GM19023 (cell line): Measurements from ENCODE around the gene PDCD1.
A peak's percentile ranks its signal among the peaks of the same experiment; 100 is the strongest.

ENCODE experiments used
- ATAC-seq: cut with Tn5 transposase; IDR thresholded peaks from one replicate; pipeline ENCODE4 v1.9.1; 2021; ENCODE audit warnings: mild to moderate bottlenecking, moderate library complexity; ENCODE audit not compliant: unreplicated experiment

The PDCD1 gene

DNA sequence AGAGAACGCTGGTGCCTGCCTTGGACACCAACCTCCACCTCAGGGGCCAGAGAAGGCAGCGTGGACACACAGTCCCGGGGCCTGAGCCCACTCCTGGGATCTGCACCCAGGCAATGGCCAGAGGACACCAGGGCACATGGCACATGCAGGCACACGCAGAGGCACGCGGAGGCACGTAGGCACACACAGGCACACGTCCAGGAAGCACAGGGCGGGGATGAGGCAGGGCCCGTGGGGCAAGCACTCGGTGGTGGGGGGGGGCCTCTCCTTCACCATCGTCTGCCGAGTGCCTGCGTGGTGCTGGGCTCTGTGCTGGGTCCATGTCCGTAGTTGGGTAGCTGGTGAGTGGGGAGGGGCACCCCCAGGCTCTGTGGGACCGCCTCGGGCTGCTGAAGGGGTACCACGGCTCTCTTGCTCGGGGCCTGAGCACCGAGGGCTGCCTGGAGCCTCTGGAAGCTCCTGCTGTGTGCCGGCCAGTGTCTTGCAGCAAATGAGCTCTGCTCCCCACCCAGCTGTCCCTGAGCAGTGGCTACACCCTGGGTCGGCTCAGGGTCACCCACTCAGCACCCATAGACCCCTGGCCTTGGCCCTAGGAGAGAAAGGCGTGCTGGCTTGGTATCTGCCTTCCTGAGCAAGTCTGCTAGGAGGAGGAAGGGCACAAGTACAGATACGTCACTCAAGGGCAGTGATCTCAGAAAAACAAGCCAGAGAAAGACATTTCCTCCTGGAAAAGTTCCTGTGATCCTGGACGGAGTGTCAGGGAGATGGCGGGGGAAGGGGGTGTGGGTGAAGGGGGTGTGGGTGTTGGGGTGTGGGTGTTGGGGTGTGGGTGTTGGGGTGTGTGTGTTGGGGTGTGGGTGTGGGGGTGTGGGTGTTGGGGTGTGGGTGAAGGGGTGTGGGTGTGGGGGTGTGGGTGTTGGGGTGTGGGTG is 37.3 kb upstream of the PDCD1 start:
- ATAC-seq, result no peak

DNA sequence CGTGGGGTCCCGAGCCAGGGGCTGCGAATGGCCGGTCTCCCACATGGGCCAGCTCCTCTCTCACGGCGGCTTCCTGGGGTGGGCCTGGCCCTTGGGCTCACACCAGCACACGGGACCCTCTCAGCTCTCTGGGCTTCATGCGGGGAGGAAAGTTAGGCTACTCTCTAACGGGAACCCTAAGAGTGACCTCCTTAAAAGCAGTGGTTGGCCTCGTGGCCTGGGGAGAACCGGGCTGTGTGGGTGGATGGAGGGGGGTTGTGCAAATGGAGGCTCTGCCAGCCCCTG is 36.7 kb upstream of the PDCD1 start:
- no peak for ATAC-seq

DNA sequence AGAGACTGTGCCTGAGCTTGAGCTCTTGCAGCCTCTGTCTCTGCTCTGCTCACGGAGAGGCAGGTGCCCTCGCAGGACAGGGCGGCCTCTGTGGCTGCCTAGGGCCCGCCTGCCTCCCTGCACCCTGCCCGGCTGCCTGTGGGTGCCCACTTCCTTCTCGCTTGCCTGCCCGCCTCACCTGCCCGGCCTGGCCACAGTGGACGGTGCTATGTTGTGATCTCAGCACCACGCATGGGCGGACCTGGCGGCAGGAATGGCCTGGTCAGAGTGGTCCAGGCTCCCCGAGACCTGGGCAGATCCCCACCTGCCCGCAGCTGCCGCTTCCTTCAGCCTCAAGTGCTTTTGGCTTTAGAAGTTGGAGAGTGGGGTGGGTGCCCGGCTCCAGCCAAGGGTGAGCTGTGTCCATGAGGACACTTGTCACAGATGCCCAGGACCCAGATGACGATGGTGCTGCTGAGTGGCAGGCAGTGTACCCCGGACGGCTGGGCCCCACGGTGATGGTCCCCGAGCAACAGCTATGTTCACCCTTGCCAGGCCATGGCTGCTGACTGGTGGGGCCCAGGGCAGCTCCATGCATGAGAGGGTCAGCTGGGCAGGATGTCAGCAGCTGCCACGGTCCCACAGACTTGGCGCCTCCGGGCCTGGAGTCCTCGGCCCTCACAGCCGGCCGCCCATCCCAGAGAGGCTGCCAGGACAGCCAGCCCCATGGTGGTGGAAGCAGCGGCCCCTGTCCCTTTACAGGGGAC is 36.2 kb upstream of the PDCD1 start:
- no peak for ATAC-seq

DNA sequence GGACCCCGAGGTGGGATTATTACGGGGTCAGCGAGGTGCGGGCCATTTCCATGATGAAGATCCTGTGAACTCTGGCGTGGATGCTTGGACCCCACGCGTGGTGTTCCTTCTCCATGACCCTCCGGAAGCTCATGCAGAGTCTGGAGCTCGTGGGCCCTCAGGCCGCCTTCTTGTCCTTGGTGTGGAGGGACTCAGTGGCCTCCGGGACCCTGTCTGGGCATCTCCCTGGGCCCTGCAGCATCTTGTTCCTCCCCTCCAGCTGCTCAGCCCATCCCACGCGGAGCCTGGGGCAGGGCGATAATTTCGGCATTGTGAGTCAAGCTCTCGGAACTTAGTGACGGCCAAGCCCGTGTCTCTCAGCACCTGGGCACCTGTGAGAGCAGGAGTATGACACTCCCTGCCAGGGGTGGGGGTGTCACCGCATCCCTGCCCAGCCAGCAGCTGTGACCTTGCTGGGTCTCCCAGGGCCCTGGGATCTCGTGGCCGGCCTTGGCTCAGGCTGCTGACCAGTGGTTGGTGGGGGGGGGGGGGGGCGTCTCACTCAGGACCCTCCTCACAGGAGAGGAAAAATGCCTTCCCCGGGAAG is 35.5 kb upstream of the PDCD1 start:
- no peak for ATAC-seq

DNA sequence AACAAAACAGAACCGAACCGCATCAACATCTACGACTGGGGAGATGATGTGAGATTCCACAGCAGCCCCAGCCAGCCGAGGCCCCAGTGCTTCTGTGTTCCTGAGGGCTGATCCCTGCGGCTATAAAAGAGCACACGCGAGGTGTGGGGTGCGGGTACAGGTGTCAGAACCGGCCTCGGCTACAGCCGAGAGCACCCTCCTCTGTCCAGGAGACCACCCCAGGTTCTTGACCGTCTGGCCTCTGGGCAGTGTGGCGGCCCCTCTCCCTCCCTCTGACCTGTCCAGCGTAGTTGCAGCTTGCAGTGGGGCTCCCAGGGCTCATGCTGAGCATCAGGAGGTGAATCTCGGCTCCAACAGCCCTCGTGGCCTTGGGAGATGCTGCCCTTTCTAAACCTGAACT is 34.6 kb upstream of the PDCD1 start:
- no peak for ATAC-seq

DNA sequence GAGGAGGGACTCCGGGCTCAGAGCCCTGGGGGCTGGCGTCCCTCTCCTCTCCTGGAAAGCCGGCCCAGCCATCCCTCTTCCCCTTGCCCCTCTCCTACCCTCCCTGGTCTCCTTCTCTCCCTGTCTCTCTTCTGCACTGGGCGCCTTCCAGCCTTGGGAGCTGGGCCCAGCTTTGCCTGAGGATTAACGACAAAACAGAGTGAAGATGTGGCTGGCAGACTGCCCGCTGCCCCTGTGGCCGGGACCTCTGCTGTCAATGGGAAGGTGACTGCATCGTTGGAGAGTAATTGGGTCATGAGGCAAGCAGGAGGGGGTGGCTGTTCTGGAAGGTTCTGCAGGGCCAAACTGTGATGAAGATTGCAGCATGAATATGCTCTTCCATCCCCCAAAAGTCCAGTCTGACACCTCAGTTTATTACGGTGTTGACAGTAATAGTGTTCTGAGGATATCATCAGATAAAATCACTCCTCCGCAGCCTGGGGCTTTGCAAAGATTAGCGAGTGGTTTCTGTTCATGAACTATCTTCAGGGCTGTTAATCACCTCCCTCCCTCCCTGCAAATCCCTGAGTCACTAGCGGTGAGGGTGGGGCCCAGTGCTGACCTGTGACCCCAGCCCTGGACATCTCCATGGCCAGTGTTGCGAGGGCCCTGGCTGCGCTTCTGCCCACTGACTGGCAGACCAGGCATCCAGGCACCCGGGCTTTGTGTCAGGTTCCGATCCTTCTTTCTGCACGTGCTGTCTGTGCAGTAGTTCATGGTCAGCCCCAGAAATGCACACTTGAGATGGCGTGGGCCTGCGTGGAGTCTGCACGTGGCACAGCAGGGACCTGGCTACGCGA is 33.8 kb upstream of the PDCD1 start:
- no peak for ATAC-seq

DNA sequence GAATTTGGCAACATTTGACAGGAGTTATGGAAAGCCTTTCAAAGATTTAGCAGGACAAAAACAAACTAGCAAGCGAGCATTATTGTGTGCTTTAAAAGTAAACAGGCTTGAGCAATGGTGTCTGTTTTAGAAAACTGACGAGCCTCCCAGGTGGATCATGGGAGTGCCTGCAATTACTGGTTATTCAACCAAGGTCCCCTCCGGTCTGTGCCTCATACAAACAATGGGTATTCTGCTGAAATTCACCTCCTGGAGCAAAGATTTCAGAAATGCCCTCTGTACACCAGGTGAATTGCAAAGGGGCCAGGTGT is 33.2 kb upstream of the PDCD1 start:
- ATAC-seq, result no peak

DNA sequence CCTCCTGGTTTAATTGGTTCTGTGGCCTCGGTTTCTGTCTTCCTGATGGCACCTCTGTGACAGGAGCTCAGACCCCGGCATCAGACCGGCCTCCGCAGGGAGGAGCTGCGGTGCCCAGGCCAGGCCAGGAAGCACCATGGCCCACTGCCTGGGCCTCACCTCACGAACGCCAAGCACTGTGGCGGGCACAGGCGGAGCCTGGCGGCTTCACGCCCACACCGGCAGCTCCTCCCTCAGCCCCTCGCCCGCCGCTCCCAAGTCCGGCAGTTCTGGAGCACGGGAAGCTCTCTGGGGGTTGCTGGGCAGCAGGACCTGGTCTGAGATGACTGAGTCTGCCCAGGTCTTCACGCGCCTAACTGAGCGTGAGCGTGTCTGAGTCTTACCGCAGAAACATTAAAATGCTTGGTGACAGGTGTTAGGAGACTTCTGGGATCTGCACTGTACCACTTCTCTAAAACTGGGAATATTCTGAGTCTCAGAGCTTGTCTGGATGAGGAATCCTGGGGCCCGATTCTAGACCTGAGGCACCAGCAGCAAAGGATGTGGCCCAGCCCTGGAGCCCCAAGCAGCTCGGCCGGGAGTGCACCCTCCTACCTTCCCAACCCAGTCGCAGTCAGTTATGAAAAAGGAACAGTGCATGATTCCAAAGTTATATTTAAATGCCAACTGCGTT is 32.8 kb upstream of the PDCD1 start:
- ATAC-seq, result no peak

DNA sequence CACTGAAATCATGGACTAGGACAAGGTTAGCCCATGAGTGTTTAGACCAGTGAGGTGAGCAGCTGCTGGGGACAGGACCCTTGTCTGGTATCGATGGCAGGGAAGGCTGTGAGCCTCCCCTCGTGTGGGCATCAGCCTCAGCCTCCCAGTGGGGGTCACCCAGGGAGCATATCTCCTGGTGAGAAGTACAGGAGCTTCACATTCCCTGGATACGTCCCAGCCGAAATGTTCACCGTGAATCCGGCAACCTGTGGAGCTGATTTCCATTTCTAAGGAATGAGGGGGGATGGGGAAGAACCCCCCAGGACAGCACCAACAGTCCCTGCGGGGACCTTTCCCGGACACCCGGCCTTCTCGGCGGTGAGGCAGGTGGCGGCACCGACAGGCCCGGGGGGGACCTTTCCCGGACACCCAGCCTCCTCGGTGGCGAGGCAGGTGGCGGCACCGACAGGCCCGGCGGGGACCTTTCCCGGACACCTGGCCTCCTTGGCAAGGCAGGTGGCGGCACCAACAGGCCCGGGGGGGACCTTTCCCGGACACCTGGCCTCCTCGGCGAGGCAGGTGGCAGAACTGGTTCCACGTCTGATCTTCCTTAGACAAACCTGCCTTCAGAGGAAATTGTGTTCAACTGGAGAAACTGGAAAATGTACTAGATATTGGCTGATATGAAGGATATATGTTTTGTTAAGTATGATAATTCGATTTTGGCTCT is 32.0 kb upstream of the PDCD1 start:
- ATAC-seq, result no peak

DNA sequence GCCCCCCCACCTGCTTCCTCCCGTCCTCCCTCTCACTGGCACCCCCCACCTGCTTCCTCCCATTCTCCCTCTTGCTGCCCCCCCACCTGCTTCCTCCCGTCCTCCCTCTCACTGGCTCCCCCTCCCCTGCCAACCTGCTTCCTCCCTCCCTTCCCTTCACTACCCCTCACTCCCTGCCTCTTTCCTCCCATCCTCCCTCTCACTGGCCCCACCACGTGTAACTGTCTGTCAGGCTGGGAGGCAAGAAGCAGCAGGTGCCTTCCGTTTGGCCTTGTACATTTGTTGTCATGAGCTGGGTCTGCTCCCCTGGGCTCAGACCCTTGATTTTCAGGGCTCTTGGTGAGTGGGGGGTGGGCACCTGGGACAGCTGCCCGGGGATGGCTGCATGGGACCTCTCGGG is 29.9 kb upstream of the PDCD1 start:
- no peak for ATAC-seq

DNA sequence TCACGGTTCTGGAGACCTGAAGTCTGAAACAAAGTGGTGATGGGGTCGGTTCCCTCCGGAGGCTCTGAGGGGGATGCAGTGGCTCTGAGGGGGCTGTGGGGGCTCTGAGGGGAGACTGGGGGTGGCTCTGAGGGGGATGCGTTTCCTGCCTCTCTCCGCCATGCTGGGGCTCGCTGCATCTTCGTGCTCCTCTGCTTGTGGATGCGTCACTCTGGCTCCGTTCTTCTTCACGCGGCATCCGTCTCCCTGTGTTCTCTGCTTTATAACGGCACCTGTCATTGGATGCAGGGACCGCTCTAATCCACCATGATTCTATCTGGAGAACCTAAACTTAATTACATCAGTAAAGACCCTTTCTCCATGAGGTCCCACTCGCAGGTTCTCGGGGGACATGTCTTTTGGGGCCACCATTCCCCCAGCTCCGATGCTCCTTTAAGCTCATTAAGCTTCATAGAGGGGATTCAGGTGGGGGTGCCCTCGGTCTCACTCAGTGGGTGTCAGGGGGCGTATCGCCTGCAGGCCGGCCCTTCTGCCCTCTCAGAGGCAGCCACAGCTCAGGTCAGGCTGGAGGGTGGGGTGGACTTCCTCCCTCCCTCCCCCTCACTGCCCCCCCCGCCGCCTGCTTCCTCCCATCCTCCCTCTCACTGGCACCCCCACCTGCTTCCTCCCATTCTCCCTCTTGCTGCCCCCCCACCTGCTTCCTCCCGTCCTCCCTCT is 29.3 kb upstream of the PDCD1 start:
- ATAC-seq, result no peak

DNA sequence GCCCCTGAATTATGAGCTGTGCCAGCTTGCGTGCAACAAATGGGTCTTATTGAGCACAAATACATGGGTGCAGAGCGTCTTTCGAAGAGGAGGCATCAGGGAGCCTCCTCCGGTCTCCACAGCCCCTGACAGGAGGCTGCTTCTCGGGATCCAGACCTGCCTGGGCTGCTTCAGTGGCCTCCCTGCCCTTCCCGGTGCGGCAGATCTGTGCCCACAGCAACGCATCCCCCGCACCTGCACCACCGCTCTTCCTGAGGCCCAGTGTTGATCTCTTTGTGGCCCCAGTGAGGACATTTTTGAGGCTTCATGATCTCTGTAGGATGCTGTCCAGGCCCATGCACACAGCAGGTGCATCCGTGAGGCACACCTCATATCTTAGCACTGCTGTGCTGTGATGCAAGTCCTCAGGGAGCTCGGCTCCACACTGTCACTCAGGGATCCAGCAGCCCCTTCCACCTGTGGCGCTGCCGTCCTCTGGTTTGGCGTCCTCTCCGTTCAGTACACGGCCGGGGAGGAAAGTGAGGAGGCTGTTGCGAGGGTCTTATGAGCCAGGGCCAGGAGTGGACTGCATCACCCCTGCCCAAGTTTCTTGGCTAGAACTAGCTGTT is 28.2 kb upstream of the PDCD1 start:
- no peak for ATAC-seq

DNA sequence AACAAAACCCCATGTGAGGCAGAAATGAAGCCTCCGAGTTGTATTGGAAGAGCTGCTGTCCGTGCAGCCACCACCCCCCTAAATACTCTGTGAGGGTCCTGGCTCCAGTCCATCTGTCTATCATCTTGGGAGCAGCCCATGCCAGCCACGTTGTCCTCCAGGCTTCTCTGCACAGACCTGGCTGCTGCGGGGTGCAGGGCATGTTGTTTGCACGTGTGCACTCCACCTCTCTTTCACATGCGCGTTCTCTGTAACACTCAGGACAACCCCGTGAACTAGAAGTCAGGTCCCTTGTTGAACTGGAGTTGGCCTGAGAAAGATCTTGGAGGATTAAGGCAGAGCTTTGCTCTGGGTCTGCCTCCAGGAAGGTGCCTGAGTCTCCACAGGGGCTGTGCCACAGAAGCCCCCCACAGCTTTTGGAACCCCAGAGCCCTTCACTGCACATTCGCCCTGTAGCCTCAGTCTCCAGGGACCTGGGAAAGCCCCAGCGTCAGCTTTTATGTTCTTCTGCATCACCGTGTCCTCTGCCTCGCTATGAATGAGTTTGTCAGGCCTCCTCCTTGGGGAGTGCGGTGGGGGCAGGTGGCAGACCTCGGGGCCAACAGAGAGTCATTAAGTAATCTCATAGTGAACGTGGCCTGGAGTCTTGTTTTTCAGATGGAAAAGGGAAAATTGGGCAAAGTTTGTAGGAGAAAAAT is 27.4 kb upstream of the PDCD1 start:
- no peak for ATAC-seq

DNA sequence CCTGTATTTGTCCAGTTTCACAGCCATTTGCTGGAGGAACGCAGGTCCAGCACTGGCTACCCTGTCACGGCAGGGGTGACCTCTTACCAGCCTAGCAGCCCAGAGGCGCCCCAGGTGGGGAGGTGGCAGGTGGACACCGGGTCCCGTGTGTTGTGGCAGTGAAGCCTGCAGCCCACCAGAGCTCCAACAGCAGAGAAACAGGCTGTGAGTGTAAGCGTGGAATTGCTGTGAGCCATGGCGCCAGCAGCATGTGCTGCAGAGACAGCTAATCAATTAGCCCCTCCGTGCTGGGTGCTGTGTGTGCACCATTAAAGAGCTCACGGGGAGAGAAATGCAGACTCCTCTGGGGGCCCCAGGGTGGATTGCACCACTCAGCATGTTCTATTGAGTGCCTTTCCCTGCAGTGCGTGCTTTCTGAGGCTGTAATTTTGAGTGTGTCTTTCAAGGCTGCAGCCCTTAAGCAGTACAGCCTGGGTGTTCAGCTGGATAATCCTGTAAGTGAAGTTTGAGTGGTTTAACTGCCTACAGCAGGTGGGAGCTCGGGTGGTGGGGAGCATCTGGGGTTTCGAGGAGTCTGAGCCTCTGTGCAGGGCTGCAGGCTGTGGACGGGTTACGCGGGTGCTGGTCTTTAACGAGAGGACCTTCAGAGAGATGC is 26.7 kb upstream of the PDCD1 start:
- no peak for ATAC-seq

DNA sequence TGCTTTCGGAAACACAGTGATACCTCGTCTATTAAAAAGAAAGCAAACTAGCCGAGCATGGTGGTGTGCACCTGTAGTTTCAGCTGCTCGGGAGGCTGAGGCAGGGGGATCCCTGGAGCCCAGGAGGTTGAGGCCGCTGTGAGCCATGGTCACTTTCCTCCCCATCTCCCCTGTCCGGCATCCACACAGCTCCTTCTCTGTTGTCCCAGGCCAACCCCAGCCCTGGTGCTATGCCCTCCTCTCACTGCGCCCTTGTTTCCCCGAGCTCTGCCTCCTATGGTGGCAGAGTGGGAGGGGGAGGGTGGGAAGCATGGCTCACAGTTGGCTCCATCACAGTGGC is 26.2 kb upstream of the PDCD1 start:
- no peak for ATAC-seq

DNA sequence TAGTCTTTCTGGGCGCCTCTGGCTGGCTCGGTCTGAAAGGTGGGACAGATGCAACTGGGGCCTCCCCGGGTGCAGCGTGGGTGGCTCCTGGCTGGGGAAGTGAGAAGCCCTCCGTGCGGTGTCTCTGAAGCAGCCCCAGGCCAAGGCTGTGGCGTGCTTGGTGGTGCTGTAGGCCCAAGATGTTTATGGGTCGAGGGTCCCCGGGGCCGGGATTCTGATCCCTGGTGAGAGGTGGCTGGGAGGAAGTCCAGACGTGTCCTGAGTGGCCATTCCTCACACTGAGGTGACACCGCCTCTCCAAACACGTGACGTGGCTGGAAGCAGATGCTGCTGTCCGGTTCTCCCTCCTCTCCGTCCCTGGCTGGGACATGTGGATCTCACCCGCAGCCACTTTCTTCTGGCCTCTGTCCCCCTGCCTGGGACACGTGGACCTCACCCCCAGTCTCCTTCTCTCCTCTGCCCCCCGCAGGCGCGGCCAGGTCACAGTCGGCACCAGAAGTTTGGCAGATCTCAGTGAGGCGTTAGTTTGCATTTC is 23.5 kb upstream of the PDCD1 start:
- peak; percentile 66 for ATAC-seq

DNA sequence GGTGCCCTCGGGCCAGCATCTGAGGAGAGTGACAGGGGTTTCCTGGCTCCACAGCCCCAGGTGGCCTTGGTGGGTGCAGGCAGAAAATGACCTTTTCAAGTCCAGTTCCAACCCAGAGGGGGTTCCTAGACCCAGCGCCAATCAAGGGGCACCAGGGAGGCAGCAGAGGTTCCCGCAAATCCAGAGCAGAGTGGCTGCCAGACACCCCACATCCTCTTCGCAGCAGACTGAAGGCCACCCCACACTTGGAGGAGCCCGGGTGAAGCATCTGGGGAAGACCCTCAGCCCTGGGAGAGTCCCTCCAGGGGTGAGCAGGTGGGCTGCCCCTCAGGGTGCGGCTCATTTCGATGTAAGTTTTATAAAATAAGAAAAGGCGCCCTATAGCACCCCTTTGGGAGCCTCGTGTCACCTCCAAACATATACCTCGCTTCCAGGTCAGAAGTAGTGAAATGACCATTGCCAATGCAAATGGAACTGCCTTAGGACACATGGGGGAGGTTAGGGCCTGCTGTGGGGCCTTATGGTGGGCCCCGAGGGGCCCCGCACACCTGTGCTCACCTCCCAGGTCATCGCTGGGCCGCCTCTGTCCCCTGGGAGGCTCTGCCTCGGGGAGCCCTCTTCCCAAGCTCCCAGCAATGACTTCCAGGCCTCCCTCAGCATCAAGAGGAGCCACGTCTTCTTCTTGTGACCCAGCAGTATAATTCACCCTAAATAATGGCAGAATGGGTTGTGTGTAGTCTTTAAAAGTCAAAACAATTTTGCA is 21.8 kb upstream of the PDCD1 start:
- no peak for ATAC-seq
